Liver (tissue), 3 donors: ENCODE measurements around the gene MSL1.

Experiments used
- JUND ChIP-seq, 2 donors: IDR thresholded peaks; 2 replicates each; pipeline ENCODE4 v1.6.1; 2016; ENCODE audit warnings: antibody characterized with exemption in 2 of 2
- TF ChIP-seq, protein P1 (sequence below): fragments of 150-350 bp; IDR thresholded peaks from 2 replicates; pipeline ENCODE4 v1.5.1; 2017; ENCODE audit warnings: improper control_type of control experiment, low read depth, low read length; ENCODE audit not compliant: missing input control
- donor health status: healthy.
- donor health status: healthy.

DNA sequence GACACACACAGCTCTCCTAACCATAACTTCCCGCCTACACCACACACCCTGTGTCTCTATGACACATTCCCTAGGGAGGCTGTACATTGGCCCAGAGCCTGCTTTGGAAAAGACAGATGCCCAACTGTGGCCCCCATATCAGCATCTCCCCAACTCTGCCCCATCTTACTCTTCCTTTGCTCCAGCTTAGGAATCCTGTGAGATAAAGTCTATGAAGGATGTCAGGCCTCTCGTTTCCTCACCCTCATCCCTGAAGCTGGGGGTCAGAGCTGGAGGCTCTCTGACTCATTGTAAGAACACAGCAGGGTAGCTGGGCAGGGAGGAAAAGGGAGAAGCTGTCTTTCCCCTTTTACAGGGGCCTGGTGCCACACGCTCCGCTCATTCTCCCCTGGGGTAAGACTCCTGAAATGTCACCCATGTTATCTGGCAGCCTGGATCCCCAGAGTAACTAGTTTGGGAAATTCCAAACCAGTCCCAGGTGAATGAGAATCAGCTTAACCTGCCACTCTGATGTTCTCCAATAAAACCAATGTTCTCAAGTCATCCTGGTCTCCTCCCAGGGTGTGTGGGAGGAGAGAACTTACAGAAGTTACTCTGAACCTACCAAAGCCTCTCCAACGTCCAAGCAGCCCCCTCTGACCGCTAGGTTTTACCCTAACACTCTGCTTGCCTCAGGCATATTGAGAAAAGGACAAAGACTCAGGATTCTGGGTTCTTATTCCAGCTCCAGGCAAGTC is 58.3 kb downstream of the MSL1 start:
- TF ChIP-seq, protein P1, sequence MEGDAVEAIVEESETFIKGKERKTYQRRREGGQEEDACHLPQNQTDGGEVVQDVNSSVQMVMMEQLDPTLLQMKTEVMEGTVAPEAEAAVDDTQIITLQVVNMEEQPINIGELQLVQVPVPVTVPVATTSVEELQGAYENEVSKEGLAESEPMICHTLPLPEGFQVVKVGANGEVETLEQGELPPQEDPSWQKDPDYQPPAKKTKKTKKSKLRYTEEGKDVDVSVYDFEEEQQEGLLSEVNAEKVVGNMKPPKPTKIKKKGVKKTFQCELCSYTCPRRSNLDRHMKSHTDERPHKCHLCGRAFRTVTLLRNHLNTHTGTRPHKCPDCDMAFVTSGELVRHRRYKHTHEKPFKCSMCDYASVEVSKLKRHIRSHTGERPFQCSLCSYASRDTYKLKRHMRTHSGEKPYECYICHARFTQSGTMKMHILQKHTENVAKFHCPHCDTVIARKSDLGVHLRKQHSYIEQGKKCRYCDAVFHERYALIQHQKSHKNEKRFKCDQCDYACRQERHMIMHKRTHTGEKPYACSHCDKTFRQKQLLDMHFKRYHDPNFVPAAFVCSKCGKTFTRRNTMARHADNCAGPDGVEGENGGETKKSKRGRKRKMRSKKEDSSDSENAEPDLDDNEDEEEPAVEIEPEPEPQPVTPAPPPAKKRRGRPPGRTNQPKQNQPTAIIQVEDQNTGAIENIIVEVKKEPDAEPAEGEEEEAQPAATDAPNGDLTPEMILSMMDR = no peak
- TF ChIP-seq JUND (IDR thresholded peaks at IDR 0.05) = no peak
